HepG2 (cell line): ENCODE results near the gene ZNRF3. TPM values are rescaled to one million over a fixed set of nuclear protein-coding genes. Genes with fewer than 3 reads are reported as not detected.

Source experiments
- CHD4 ChIP-seq: fragments of 200-600 bp; sonication (generic); IDR thresholded peaks from 2 replicates; pipeline ENCODE4 v1.7.0; 2017; ENCODE audit warnings: mild to moderate bottlenecking, low read length, borderline replicate concordance
- GPN1 ChIP-seq: sonication (generic); formaldehyde crosslinking; IDR thresholded peaks from 2 replicates; pipeline ENCODE4 v1.5.1; 2020; ENCODE audit warnings: missing genetic modification reagents, borderline replicate concordance
- ISX ChIP-seq: sonication (generic); formaldehyde crosslinking; conservative IDR thresholded peaks from 2 replicates; pipeline ENCODE4 v1.5.0; 2020; ENCODE audit warnings: missing genetic modification reagents
- NR2F6 ChIP-seq, 2 experiments: IDR thresholded peaks; 2 replicates each; pipeline ENCODE4 v1.6.1; 2016; ENCODE audit warnings: antibody characterized with exemption in 1 of 2, mild to moderate bottlenecking in 1 of 2
- PAX8 ChIP-seq: sonication (generic); formaldehyde crosslinking; IDR thresholded peaks from 2 replicates; pipeline ENCODE4 v1.8.0; 2022; ENCODE audit warnings: mild to moderate bottlenecking, missing genetic modification reagents, borderline replicate concordance
- SP140L ChIP-seq: sonication (generic); formaldehyde crosslinking; IDR thresholded peaks from 2 replicates; pipeline ENCODE4 v1.4.0; 2020; ENCODE audit warnings: missing genetic modification reagents, borderline replicate concordance
- SRY ChIP-seq: sonication (generic); formaldehyde crosslinking; IDR thresholded peaks from 2 replicates; pipeline ENCODE4 v1.8.0; 2022; ENCODE audit warnings: mild to moderate bottlenecking, missing genetic modification reagents
- ZNF549 ChIP-seq: sonication (generic); formaldehyde crosslinking; IDR thresholded peaks from 2 replicates; pipeline ENCODE4 v1.5.0; 2020; ENCODE audit warnings: missing genetic modification reagents
- ZSCAN12 ChIP-seq: sonication (generic); formaldehyde crosslinking; IDR thresholded peaks from 2 replicates; pipeline ENCODE4 v1.9.0; 2021; ENCODE audit warnings: mild to moderate bottlenecking, missing genetic modification reagents
- polyA plus RNA-seq, 8 experiments: library from polyadenylated mRNA; depleted of rRNA in 3 of 8; stranded (reverse) in 7 of 8; unstranded in 1 of 8; fragments of >200 nt; fragmentation: Illumina TruSeq in 4 of 8; extraction: Trizol in 4 of 8; gene quantifications; 2 replicates each; pipeline versions ENCODE4 v1.2.1 to v1.2.3, GENCODE V29; 2011 to 2016; ENCODE audit warnings: low read depth in 4 of 8, missing spikeins in 1 of 8, mixed read lengths in 1 of 8; ENCODE audit not compliant: insufficient read depth in 1 of 8
- total RNA-seq, 5 experiments: library from RNA; depleted of rRNA; stranded (reverse); fragments of >200 nt; fragmentation: Illumina TruSeq; extraction: Trizol; gene quantifications; 2 replicates each; pipeline ENCODE4 v1.2.3, GENCODE V29; 2016; ENCODE audit warnings: low read depth in 1 of 5
- TF ChIP-seq, protein P1 (sequence below): sonication (generic); formaldehyde crosslinking; IDR thresholded peaks from 2 replicates; pipeline ENCODE4 v1.5.0; 2020; ENCODE audit warnings: mild to moderate bottlenecking, missing genetic modification reagents
- TF ChIP-seq, protein P2 (sequence below): sonication (generic); formaldehyde crosslinking; IDR thresholded peaks from 2 replicates; pipeline ENCODE4 v1.5.0; 2020; ENCODE audit warnings: missing genetic modification reagents
- TF ChIP-seq, protein P3 (sequence below): sonication (generic); formaldehyde crosslinking; IDR thresholded peaks from 2 replicates; pipeline ENCODE4 v1.4.0; 2020; ENCODE audit warnings: missing genetic modification reagents
- TF ChIP-seq, protein P4 (sequence below): sonication (generic); formaldehyde crosslinking; IDR thresholded peaks from 2 replicates; pipeline ENCODE4 v1.9.0; 2021; ENCODE audit warnings: missing genetic modification reagents, borderline replicate concordance
- TF ChIP-seq, protein P5 (sequence below): sonication (generic); formaldehyde crosslinking; IDR thresholded peaks from 2 replicates; pipeline ENCODE4 v1.4.0; 2020; ENCODE audit warnings: mild to moderate bottlenecking, missing genetic modification reagents

Gene ZNRF3
- total and polyA plus RNA-seq, 2 of the 13 experiments (the other 11 are each of a cell fraction or from before 2014, with no cell fraction given) = 20.3 to 36.7 TPM

DNA sequence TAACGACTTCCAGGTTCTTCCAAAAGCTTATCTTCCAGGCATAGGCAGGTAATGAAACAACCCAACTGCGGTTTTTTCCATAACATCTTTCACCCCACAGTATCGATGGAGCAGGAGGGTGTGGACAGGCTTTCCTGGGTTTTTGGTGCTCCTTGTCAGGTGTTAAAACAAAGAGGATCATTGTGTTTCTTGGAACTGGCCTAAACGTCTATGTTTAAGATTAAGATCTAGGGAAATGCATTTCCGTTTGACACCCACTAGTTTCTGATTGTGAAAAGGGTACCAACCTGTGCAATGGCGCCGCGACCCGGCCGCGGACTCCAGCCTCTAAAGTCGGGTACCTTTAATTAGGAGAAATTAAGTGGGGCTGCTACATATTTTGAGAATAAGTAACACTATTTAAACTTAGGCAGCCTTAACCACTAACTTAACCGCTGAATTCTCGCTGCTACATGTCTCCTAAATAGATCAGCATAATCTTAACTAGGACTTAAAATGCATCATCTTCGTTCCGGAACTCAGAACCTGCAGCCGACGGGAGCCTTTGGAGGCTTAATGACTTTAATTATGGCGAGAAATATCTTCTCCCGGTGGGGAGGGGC lies 146.7 kb downstream of the ZNRF3 start (continued):
- TF ChIP-seq, protein P1, sequence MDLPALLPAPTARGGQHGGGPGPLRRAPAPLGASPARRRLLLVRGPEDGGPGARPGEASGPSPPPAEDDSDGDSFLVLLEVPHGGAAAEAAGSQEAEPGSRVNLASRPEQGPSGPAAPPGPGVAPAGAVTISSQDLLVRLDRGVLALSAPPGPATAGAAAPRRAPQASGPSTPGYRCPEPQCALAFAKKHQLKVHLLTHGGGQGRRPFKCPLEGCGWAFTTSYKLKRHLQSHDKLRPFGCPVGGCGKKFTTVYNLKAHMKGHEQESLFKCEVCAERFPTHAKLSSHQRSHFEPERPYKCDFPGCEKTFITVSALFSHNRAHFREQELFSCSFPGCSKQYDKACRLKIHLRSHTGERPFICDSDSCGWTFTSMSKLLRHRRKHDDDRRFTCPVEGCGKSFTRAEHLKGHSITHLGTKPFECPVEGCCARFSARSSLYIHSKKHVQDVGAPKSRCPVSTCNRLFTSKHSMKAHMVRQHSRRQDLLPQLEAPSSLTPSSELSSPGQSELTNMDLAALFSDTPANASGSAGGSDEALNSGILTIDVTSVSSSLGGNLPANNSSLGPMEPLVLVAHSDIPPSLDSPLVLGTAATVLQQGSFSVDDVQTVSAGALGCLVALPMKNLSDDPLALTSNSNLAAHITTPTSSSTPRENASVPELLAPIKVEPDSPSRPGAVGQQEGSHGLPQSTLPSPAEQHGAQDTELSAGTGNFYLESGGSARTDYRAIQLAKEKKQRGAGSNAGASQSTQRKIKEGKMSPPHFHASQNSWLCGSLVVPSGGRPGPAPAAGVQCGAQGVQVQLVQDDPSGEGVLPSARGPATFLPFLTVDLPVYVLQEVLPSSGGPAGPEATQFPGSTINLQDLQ (CRISPR knock-in tag) = no peak
- TF ChIP-seq, protein P2, sequence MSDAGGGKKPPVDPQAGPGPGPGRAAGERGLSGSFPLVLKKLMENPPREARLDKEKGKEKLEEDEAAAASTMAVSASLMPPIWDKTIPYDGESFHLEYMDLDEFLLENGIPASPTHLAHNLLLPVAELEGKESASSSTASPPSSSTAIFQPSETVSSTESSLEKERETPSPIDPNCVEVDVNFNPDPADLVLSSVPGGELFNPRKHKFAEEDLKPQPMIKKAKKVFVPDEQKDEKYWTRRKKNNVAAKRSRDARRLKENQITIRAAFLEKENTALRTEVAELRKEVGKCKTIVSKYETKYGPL (CRISPR knock-in tag) = no peak
- peak; percentile 57; the same call in 1 of the 2 replicates for TF ChIP-seq CHD4
- TF ChIP-seq ISX (CRISPR knock-in tag) = no peak
- TF ChIP-seq ZSCAN12 (CRISPR knock-in tag) = no peak
- 0 out of 2 replicates have a peak, but pooled peaks have one; percentile 23 for TF ChIP-seq NR2F6 (IDR thresholded peaks at IDR 0.05)
- TF ChIP-seq NR2F6 (CRISPR knock-in tag; IDR thresholded peaks at IDR 0.05) = peak; percentile 40; the same call in 1 of the 2 replicates
- TF ChIP-seq SRY (CRISPR knock-in tag) = no peak
- 0 out of 2 replicates have a peak, but pooled peaks have one; percentile 52 for TF ChIP-seq SP140L (CRISPR knock-in tag)
- TF ChIP-seq ZNF549 = no peak
- TF ChIP-seq, protein P3, sequence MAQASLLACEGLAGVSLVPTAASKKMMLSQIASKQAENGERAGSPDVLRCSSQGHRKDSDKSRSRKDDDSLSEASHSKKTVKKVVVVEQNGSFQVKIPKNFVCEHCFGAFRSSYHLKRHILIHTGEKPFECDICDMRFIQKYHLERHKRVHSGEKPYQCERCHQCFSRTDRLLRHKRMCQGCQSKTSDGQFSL = no peak
- TF ChIP-seq, protein P4, sequence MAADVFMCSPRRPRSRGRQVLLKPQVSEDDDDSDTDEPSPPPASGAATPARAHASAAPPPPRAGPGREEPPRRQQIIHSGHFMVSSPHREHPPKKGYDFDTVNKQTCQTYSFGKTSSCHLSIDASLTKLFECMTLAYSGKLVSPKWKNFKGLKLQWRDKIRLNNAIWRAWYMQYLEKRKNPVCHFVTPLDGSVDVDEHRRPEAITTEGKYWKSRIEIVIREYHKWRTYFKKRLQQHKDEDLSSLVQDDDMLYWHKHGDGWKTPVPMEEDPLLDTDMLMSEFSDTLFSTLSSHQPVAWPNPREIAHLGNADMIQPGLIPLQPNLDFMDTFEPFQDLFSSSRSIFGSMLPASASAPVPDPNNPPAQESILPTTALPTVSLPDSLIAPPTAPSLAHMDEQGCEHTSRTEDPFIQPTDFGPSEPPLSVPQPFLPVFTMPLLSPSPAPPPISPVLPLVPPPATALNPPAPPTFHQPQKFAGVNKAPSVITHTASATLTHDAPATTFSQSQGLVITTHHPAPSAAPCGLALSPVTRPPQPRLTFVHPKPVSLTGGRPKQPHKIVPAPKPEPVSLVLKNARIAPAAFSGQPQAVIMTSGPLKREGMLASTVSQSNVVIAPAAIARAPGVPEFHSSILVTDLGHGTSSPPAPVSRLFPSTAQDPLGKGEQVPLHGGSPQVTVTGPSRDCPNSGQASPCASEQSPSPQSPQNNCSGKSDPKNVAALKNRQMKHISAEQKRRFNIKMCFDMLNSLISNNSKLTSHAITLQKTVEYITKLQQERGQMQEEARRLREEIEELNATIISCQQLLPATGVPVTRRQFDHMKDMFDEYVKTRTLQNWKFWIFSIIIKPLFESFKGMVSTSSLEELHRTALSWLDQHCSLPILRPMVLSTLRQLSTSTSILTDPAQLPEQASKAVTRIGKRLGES (CRISPR knock-in tag) = no peak
- no peak for TF ChIP-seq GPN1
- TF ChIP-seq PAX8 (CRISPR knock-in tag) = no peak
- TF ChIP-seq, protein P5, sequence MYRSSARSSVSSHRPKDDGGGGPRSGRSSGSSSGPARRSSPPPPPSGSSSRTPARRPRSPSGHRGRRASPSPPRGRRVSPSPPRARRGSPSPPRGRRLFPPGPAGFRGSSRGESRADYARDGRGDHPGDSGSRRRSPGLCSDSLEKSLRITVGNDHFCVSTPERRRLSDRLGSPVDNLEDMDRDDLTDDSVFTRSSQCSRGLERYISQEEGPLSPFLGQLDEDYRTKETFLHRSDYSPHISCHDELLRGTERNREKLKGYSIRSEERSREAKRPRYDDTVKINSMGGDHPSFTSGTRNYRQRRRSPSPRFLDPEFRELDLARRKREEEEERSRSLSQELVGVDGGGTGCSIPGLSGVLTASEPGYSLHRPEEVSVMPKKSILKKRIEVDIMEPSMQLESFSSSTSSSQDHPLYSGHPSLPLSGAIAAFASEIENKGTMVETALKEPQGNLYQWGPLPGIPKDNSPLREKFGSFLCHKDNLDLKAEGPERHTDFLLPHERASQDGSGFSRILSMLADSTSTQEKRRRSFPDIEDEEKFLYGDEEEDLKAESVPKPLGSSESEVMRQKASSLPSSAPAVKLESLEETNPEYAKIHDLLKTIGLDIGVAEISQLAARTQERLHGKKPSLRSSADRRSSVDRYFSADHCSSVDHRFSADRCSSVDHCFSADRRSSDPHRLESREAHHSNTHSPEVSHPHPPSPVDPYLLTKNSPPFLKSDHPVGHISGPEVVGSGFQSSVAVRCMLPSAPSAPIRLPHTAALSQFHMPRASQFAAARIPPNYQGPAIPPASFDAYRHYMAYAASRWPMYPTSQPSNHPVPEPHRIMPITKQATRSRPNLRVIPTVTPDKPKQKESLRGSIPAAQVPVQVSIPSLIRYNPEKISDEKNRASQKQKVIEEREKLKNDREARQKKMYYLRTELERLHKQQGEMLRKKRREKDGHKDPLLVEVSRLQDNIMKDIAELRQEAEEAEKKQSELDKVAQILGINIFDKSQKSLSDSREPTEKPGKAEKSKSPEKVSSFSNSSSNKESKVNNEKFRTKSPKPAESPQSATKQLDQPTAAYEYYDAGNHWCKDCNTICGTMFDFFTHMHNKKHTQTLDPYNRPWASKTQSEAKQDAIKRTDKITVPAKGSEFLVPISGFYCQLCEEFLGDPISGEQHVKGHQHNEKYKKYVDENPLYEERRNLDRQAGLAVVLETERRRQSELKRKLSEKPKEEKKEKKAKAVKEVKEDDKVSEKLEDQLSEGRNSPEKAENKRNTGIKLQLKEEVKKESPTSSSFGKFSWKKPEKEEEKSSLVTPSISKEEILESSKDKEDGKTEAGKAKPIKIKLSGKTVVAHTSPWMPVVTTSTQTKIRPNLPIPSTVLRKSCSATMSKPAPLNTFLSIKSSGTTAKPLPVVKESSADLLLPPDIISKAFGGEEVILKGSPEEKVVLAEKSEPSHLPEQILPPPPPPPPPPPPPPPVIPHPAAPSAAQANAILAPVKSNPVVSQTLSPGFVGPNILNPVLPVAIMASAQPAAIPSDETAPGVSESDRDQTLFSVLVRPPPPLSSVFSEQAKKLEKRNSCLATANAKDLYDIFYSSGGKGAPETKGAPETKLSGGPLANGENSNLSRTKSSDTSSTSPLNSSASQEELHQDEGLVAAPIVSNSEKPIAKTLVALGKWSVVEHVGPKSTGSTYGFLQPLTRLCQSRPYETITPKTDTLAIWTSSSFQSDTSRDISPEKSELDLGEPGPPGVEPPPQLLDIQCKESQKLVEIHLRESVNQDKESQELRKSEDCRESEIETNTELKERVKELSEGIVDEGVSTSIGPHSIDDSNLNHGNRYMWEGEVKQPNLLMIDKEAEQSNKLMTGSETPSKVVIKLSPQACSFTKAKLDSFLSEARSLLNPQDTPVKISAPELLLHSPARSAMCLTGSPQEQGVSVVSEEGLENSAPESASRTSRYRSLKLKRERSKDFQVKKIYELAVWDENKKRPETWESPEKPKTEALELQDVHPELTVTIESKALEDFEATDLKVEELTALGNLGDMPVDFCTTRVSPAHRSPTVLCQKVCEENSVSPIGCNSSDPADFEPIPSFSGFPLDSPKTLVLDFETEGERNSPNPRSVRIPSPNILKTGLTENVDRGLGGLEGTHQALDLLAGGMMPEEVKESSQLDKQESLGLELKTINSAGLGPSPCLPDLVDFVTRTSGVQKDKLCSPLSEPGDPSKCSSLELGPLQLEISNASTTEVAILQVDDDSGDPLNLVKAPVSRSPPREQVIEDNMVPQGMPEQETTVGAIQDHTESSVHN (CRISPR knock-in tag) = no peak
